ENCODE results near the gene PPP2R5E.

PPP2R5E gene

GRCh38 chr14:63436286-63437098 is 106.7 kb downstream of the PPP2R5E start:
- no peaks in the 10 kb centered on the region for H3K27me3 ChIP-seq (ENCODE audit: control insufficient read depth, insufficient read depth, low read length)
- no peak overlapping the region for H3K4me3 ChIP-seq (ENCODE audit: low read length)
- H3K4me1 ChIP-seq (ENCODE audit: control insufficient read depth, insufficient read depth, low read length): peaks cover 27% of the 10 kb centered on the region
- no peak overlapping the region for H3K9ac ChIP-seq (ENCODE audit: low read length)
- H3K9me3 ChIP-seq (ENCODE audit: control insufficient read depth, low read length): no peaks in the 10 kb centered on the region
- H3K36me3 ChIP-seq (ENCODE audit: control insufficient read depth, insufficient read depth, low read length): no peaks in the 10 kb centered on the region

GRCh38 chr14:63435838-63436237 is 107.3 kb downstream of the PPP2R5E start:
- no peaks in the 10 kb centered on the region for H3K27me3 ChIP-seq (ENCODE audit: control insufficient read depth, insufficient read depth, low read length)
- H3K4me3 ChIP-seq (ENCODE audit: low read length): no peak overlapping the region
- no peaks in the 10 kb centered on the region for H3K9me3 ChIP-seq (ENCODE audit: control insufficient read depth, low read length)
- no peaks in the 10 kb centered on the region for H3K36me3 ChIP-seq (ENCODE audit: control insufficient read depth, insufficient read depth, low read length)
- peaks cover 31% of the 10 kb centered on the region for H3K4me1 ChIP-seq (ENCODE audit: control insufficient read depth, insufficient read depth, low read length)
- no peak overlapping the region for H3K9ac ChIP-seq (ENCODE audit: low read length)

- peaks cover 31% of the 10 kb centered on the region for H3K4me1 ChIP-seq (ENCODE audit: control insufficient read depth, insufficient read depth, low read length)
These were observed 108.0 kb downstream of the PPP2R5E start for GRCh38 chr14:63435204-63435603.

GRCh38 chr14:63432888-63433552 is 110.2 kb downstream of the PPP2R5E start:
- Histone ChIP-seq H3K9ac (ENCODE audit: low read length) (no peak overlapping the region), H3K4me3 (ENCODE audit: low read length) (no peak overlapping the region), H3K27me3 (ENCODE audit: control insufficient read depth, insufficient read depth, low read length) (no peaks in the 10 kb centered on the region), H3K36me3 (ENCODE audit: control insufficient read depth, insufficient read depth, low read length) (no peaks in the 10 kb centered on the region), H3K9me3 (ENCODE audit: control insufficient read depth, low read length) (no peaks in the 10 kb centered on the region), H3K4me1 (ENCODE audit: control insufficient read depth, insufficient read depth, low read length) (peaks cover 29% of the 10 kb centered on the region)

More at GRCh38 chr14:63435204-63435603, 108.0 kb downstream of the PPP2R5E start:
- Histone ChIP-seq H3K9me3 (ENCODE audit: control insufficient read depth, low read length) (no peaks in the 10 kb centered on the region), H3K4me3 (ENCODE audit: low read length) (no peak overlapping the region), H3K9ac (ENCODE audit: low read length) (no peak overlapping the region), H3K27me3 (ENCODE audit: control insufficient read depth, insufficient read depth, low read length) (no peaks in the 10 kb centered on the region), H3K36me3 (ENCODE audit: control insufficient read depth, insufficient read depth, low read length) (no peaks in the 10 kb centered on the region)

- Histone ChIP-seq H3K4me1 (ENCODE audit: control insufficient read depth, insufficient read depth, low read length) (peaks cover 24% of the 10 kb centered on the region), H3K9me3 (ENCODE audit: control insufficient read depth, low read length) (no peaks in the 10 kb centered on the region), H3K4me3 (ENCODE audit: low read length) (no peak overlapping the region), H3K36me3 (ENCODE audit: control insufficient read depth, insufficient read depth, low read length) (no peaks in the 10 kb centered on the region), H3K27me3 (ENCODE audit: control insufficient read depth, insufficient read depth, low read length) (no peaks in the 10 kb centered on the region), H3K9ac (ENCODE audit: low read length) (no peak overlapping the region)
These were observed 110.9 kb downstream of the PPP2R5E start for GRCh38 chr14:63432228-63432627.

- Histone ChIP-seq H3K9ac (ENCODE audit: low read length) (no peak overlapping the region), H3K4me1 (ENCODE audit: control insufficient read depth, insufficient read depth, low read length) (peaks cover 18% of the 10 kb centered on the region), H3K4me3 (ENCODE audit: low read length) (no peak overlapping the region), H3K27me3 (ENCODE audit: control insufficient read depth, insufficient read depth, low read length) (no peaks in the 10 kb centered on the region), H3K9me3 (ENCODE audit: control insufficient read depth, low read length) (no peaks in the 10 kb centered on the region), H3K36me3 (ENCODE audit: control insufficient read depth, insufficient read depth, low read length) (no peaks in the 10 kb centered on the region)
These were observed 111.7 kb downstream of the PPP2R5E start for GRCh38 chr14:63431466-63431865.

- no peak overlapping the region for H3K9ac ChIP-seq (ENCODE audit: low read length)
- H3K4me3 ChIP-seq (ENCODE audit: low read length): no peak overlapping the region
- no peaks in the 10 kb centered on the region for H3K36me3 ChIP-seq (ENCODE audit: control insufficient read depth, insufficient read depth, low read length)
- no peaks in the 10 kb centered on the region for H3K9me3 ChIP-seq (ENCODE audit: control insufficient read depth, low read length)
- H3K27me3 ChIP-seq (ENCODE audit: control insufficient read depth, insufficient read depth, low read length): no peaks in the 10 kb centered on the region
- peaks cover 5% of the 10 kb centered on the region for H3K4me1 ChIP-seq (ENCODE audit: control insufficient read depth, insufficient read depth, low read length)
These were observed 114.7 kb downstream of the PPP2R5E start for GRCh38 chr14:63428486-63428885.

GRCh38 chr14:63426838-63427352 is 116.3 kb downstream of the PPP2R5E start:
- Histone ChIP-seq H3K4me1 (ENCODE audit: control insufficient read depth, insufficient read depth, low read length) (peaks cover 5% of the 10 kb centered on the region), H3K4me3 (ENCODE audit: low read length) (no peak overlapping the region), H3K9ac (ENCODE audit: low read length) (no peak overlapping the region), H3K9me3 (ENCODE audit: control insufficient read depth, low read length) (no peaks in the 10 kb centered on the region), H3K36me3 (ENCODE audit: control insufficient read depth, insufficient read depth, low read length) (no peaks in the 10 kb centered on the region), H3K27me3 (ENCODE audit: control insufficient read depth, insufficient read depth, low read length) (no peaks in the 10 kb centered on the region)

- H3K27me3 ChIP-seq (ENCODE audit: control insufficient read depth, insufficient read depth, low read length): no peaks in the 10 kb centered on the region
- peaks cover 6% of the 10 kb centered on the region for H3K36me3 ChIP-seq (ENCODE audit: control insufficient read depth, insufficient read depth, low read length)
- H3K9me3 ChIP-seq (ENCODE audit: control insufficient read depth, low read length): no peaks in the 10 kb centered on the region
- H3K4me3 ChIP-seq (ENCODE audit: low read length): no peak overlapping the region
- no peaks in the 10 kb centered on the region for H3K4me1 ChIP-seq (ENCODE audit: control insufficient read depth, insufficient read depth, low read length)
- H3K9ac ChIP-seq (ENCODE audit: low read length): no peak overlapping the region
These were observed 119.3 kb downstream of the PPP2R5E start for GRCh38 chr14:63423889-63424288.

GRCh38 chr14:63423381-63423780 is 119.8 kb downstream of the PPP2R5E start:
- H3K9me3 ChIP-seq (ENCODE audit: control insufficient read depth, low read length): no peaks in the 10 kb centered on the region
- H3K4me1 ChIP-seq (ENCODE audit: control insufficient read depth, insufficient read depth, low read length): no peaks in the 10 kb centered on the region

GRCh38 chr14:63421919-63422318 is 121.3 kb downstream of the PPP2R5E start:
- no peak overlapping the region for H3K4me3 ChIP-seq (ENCODE audit: low read length)
- H3K36me3 ChIP-seq (ENCODE audit: control insufficient read depth, insufficient read depth, low read length): peaks cover 6% of the 10 kb centered on the region
- H3K9me3 ChIP-seq (ENCODE audit: control insufficient read depth, low read length): no peaks in the 10 kb centered on the region
- H3K9ac ChIP-seq (ENCODE audit: low read length): no peak overlapping the region
- H3K27me3 ChIP-seq (ENCODE audit: control insufficient read depth, insufficient read depth, low read length): no peaks in the 10 kb centered on the region
- H3K4me1 ChIP-seq (ENCODE audit: control insufficient read depth, insufficient read depth, low read length): no peaks in the 10 kb centered on the region

More at GRCh38 chr14:63423381-63423780, 119.8 kb downstream of the PPP2R5E start:
- Histone ChIP-seq H3K36me3 (ENCODE audit: control insufficient read depth, insufficient read depth, low read length) (peaks cover 6% of the 10 kb centered on the region), H3K9ac (ENCODE audit: low read length) (no peak overlapping the region), H3K27me3 (ENCODE audit: control insufficient read depth, insufficient read depth, low read length) (no peaks in the 10 kb centered on the region), H3K4me3 (ENCODE audit: low read length) (no peak overlapping the region)

GRCh38 chr14:63421226-63421625 is 122.0 kb downstream of the PPP2R5E start:
- H3K27me3 ChIP-seq (ENCODE audit: control insufficient read depth, insufficient read depth, low read length): no peaks in the 10 kb centered on the region
- H3K9ac ChIP-seq (ENCODE audit: low read length): no peak overlapping the region
- H3K9me3 ChIP-seq (ENCODE audit: control insufficient read depth, low read length): no peaks in the 10 kb centered on the region
- peaks cover 6% of the 10 kb centered on the region for H3K36me3 ChIP-seq (ENCODE audit: control insufficient read depth, insufficient read depth, low read length)
- no peak overlapping the region for H3K4me3 ChIP-seq (ENCODE audit: low read length)
- no peaks in the 10 kb centered on the region for H3K4me1 ChIP-seq (ENCODE audit: control insufficient read depth, insufficient read depth, low read length)
